NOMO-1 (cell line): Measurements from ENCODE around the gene SOX1.

Experiments used
- DNase-seq, 2 experiments: peaks; one replicate each; lab custom pipeline; 2025; ENCODE audit not compliant: unreplicated experiment in 2 of 2; lab: John Stamatoyannopoulos, UW

The SOX1 gene

DNA sequence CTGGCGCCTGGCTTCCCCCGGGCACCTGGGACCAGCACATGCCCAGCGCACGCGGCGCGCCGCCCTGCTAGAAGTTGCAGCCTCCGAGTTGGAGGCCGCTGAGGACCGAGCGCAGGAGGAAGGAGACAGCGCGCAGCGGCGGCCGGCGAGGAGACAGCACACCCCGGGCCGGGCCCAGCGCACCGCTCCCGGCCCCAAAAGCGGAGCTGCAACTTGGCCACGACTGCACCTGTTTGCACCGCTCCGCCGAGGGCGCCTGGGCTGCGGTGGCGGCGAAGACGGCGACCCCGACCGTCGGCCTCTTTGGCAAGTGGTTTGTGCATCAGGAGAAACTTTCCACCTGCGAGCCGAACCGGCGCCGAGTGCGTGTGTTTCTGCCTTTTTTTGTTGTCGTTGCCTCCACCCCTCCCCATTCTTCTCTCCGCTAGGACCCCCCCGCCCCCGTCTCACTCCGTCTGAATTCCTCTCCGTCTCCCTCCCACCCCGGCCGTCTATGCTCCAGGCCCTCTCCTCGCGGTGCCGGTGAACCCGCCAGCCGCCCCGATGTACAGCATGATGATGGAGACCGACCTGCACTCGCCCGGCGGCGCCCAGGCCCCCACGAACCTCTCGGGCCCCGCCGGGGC is at the start of gene SOX1:
TSS of gene SOX1 (plus strand) at position 34 of the 626 bp plus-strand sequence. CDS start at position 544, 510 bp downstream.
- DNase-seq: no peak

DNA sequence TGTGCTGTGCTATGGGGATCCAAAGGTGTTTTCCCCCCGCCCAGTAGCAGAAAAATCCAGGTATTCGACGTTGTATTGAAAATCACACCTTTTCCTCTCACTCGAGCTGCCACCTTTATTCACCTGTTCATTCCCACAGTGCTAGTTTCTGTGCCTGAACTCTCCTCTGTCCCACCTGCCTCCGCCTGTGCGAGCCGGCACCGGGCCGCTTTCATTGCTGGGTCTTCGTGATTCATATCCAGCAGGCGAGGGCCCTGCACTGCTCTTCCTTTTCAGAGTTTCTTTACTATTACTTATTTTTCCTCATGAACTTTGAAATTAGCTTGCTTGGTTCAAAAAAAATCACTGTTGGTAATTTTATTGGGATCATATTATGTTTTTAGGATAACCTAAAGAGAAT is 42.4 kb upstream of the SOX1 start:
- no peak for DNase-seq

GRCh38 chr13:112027250-112027649 is 39.7 kb upstream of the SOX1 start:
- no peak for DNase-seq

- no peak for DNase-seq
Measured at GRCh38 chr13:112028481-112028880, 38.5 kb upstream of the SOX1 start.

- no peak for DNase-seq
Measured at GRCh38 chr13:112029143-112029542, 37.8 kb upstream of the SOX1 start.

DNA sequence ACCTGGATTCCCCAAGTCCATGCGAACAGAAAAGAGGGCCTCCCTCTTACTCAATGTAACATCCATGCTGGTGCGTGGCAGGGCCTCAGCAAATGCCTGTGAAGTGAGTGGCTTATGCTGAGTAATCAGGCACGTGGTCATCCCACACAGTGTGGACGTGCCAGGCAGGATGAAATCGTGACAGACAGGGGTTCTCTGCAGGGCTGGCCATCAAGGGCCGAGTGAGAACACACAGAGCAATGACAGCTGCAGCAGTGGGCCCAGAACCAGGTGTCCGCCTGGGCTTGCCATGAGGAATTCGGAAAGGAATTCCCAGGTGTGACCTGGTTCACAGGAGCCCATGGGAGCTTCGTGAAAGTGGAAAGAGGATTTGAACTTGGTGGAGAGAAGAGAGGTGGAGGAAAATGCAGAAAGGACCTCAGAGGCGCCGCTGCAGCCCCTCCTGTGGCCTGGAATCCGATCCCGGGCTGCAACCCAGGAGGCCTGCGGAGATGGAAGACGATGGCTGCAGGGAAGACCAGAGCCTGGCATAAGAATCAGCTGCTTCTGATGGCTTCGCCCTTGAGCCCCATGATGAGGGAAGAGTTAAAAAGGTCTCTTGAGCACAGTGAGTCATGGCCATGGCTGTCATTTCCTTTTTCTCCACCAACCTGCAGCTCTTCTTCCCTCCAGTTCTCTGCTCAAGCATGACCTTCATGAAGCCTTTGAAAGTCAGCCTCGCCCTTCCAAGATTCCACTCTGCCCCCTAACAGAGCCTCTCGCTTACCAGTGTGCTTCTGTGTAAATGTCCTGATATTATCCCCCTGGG is 34.6 kb upstream of the SOX1 start:
- no peak for DNase-seq

DNA sequence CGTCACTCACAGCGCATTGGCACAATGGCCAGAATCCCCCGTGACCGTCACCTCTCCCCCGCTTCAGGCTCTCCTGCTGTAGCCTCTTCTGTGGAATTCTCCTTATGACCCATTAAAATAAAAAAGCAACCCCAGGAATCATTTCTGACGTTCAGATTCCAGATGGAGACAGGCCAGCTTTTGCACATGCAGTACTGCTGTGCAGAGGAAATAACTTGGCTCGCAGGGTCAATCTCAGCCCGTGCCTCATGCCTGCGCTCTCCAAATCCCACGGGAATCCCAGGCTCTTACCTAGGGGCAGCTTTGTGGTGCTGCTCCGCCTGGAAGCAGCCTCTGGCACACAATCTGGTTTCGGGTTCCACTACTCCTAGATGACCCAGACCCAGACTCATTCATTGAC is 32.7 kb upstream of the SOX1 start:
- DNase-seq: no peak

DNA sequence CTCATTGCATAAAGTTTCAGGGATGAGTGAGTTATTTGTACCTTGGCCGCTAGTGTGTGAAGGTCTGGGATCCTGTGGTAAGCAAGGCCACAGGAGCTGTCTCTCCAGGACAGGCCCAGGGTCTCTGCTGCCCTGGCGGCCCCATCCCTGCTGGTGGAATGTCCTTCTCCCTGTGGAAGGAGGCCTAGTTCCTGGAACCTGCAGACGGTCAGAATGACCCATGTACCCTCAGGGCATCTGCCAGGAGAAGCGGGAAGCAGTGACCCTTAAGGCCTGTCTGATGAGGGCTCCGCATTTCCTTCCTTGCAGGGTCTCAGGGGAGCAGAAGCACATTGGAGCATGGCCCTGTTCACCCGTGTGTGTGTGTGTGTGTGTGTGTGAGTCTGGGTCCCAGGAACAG is 32.1 kb upstream of the SOX1 start:
- DNase-seq: no peak

DNA sequence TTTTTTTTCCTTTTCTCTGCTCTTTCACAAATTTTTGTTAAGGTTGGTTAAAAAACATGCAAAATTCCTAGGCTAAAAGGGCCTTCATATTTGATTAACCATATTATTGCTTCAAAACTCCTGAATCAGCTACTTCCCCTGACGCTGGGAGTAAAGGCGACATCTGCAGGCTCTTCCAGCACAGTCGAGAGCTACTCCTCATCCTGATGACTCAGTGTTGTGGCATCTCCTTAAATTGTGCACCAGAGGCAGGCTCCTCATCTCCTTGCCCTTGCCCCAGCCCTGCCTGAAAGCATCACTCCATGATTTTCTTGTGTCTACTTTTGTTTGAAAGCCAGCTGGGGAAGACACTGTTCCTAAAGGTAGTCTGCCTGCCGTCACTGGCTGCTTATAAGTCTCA is 24.5 kb upstream of the SOX1 start:
- no peak for DNase-seq

DNA sequence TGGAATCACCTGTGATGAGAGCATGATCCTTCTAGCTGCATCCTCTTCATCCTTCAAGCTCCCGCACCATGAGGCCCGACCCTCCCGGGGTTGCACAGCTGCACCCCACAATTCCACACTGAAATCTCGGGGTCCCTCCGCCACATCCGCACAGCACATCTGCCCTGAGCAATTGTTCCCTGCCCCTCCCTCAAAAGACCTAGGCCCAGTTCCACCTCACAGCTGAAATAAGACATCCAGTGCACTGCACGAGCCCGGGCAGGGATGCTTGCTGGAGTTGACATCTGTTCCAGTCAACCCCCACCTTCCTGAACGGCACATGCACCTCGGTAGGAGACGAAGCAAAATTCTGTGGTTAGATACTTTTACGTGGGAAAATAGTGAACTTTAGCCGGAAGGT is 14.7 kb upstream of the SOX1 start:
- DNase-seq: no peak

DNA sequence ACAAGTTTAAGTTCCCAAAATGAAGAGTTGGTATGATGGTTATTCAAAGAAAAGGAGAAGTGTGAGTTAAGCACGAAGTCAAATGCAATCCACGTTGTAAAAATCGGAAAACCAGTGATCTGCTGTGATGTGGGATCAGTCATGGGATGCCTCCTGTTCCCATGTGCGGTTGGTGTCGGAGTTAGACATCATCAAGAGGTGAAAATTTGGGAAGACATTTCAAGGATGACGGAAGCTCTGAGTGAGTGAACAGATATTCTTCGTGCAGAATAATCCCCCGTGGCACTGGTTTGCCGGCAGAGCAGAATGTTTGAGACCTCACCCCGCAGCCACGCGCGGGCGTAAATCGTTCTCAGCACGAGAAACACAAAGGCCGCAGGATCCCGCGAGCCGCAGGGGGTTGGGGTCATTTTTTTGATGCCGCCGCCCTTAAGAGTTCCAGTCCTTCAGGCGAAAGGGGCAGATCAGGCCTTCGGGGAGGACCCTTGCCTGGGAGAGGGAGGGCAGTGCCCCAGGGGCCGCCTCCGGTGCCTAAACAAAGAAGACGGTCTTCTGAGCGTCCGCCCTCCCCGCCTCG is 13.7 kb upstream of the SOX1 start:
- no peak for DNase-seq

DNA sequence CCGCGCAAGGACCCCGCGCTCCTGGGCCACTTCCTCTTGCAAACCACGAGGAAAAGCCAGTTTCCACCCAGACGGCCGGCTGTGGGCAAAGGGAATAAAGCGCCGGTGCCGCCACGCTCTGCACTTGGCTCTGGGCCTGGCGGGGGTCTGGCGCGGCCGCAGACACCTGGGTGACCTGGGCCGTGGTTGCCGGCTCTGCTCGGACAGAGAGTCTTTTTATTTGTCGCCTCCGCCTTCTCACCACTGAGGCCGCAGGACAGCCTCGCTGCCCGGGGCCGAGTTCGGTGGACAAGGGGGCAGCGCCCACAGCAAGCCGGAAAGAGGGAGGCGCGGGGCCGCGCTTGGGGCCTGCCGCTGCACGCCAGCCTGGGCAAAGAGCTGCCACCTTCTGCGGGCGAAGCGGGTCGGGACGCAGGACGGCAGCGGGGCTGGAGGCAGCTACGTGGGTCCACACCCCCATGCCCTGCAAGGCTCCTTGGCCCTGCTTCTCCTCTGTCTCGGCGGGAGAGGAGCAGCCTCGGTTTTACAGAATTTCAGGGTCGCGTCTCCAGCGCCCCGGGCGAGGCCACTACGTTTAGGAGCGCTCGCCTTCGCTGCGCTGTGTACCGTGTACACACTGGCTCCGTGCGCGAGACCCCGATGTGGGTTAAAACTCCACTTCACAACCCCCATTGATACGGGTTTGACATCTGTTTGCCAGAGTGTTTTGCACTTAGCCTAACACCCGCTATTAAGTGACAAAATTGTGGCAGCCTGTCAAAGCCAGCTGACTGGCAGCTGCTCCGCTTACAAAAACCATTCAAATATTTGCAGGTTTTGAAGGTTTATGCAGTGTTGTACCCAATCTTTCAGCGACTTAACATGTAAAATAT is 13.0 kb upstream of the SOX1 start:
- no peak for DNase-seq

GRCh38 chr13:112054616-112055015 is 12.3 kb upstream of the SOX1 start:
- no peak for DNase-seq

GRCh38 chr13:112055036-112055914 is 11.7 kb upstream of the SOX1 start:
- no peak for DNase-seq

GRCh38 chr13:112055915-112056269 is 11.1 kb upstream of the SOX1 start:
- DNase-seq: no peak

DNA sequence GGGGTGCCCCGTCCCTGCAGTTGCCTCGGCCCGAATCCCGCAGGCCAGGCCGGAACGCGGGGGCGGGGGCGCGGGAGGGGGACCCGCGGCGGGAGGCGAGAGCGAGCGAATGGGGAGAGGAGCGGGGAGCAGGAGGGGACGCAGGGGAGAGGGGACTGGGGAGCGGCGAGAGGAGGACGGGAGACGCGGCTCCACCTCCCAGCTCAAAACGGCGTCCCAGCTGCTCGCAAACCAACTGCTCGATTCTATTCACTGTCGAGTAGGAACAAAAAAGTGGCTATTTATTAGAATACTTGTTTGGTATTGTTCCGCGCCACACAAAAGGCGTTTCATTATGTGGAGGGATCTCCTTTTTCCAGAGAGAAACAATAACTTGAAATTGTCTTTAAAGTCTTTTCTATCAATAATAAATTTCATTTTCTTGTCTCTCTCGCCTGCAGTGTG is 10.6 kb upstream of the SOX1 start:
- no peak for DNase-seq

DNA sequence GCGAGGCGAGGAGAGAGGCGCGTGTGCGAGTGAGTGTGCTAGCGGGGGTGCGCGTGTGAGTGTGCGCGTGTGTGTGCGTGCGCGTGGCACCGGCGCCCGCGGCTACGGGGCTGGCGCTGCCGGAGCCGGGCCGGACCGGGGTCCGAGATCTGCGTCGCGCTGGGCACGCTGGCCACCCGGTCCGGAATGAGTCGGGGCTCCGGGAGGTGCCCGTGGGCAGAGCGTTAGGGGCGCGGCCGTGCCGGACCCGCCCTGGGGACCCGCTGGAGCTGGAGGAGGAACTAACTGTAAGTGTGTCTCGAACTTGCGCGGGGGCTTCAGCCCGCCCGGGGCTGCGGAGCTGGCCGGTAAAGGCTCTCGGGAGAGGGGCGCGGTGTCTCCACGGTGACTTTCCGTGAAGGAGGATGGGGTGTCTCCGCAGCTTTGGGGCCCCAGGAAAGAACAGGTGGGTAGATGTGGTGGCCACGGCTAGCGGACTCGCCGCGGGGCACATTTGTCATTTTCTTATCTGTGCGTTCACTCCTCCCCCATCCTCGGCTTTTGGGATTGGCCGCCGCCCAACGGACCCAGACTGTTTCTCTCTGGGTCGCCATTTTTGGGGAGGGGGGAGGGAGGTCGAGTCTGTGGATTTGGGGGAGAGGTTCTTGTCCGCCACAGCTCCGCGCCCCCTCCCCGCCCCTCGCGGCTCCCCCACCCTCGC is 10.1 kb upstream of the SOX1 start:
- DNase-seq: no peak

DNA sequence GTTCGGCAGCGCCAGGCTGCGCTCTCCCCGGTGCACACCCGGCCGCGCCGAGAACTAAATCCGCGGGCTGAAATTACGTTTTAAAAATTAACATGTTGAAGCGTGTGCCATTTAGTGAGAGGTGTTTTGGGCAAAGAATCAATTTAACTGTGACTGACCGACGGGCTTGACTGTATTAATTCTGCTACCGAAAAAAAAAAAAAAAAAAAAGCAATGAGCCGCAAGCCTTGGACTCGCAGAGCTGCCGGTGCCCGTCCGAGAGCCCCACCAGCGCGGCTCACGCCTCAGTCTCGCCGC is 9.6 kb upstream of the SOX1 start:
- DNase-seq: no peak

- DNase-seq: no peak
Measured at GRCh38 chr13:112057736-112058518, 9.0 kb upstream of the SOX1 start.
